T-helper 1 cell treated with Interleukin-12 subunit alpha and Interleukin-12 subunit beta and Interleukin-4 antibody, amounts not matched to agents 30 ng/mL and 1 ng/mL, for 36 hours (primary cell): ENCODE data around the gene CDK11B. TPM values are rescaled to one million over a fixed set of nuclear protein-coding genes. Genes with fewer than 3 reads are reported as not detected.

ENCODE experiments used
- intact Hi-C: fragments of 100-400 bp; cut with micrococcal nuclease; formaldehyde crosslinking; loops from one replicate; pipeline ENCODE4 v1.15.1; 2024
- total RNA-seq: library from RNA; stranded (reverse); gene quantifications from 2 replicates; pipeline ENCODE4 v1.2.3, GENCODE V29; 2022

Gene CDK11B
- total RNA-seq, 1 donor from 2014 or later, result 33.2 TPM

GRCh38 chr1:1617516-1617915, 41.3 kb downstream of the CDK11B start:
- intact Hi-C loops, result no loop called here

DNA sequence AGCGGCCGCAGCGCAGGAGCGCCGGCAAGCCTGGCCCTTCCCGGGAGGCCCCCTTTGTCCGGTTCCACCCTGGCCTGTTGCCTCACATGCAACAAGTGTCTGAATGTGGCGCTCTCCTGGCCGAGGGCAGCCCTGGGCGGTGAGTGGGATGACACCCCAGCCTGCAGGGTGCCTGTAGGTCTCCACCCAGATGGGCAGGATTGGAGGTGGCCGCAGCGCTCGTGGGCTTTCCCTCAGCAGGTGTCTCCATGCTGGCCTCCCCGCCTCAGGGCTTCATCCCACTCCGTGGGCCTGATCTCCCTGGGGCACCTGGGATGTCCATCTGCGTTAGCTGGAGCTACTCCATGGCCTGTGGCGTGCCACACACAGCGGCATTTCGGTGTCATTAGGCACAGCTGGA, 42.0 kb downstream of the CDK11B start:
- intact Hi-C loops, result no loop called here

DNA sequence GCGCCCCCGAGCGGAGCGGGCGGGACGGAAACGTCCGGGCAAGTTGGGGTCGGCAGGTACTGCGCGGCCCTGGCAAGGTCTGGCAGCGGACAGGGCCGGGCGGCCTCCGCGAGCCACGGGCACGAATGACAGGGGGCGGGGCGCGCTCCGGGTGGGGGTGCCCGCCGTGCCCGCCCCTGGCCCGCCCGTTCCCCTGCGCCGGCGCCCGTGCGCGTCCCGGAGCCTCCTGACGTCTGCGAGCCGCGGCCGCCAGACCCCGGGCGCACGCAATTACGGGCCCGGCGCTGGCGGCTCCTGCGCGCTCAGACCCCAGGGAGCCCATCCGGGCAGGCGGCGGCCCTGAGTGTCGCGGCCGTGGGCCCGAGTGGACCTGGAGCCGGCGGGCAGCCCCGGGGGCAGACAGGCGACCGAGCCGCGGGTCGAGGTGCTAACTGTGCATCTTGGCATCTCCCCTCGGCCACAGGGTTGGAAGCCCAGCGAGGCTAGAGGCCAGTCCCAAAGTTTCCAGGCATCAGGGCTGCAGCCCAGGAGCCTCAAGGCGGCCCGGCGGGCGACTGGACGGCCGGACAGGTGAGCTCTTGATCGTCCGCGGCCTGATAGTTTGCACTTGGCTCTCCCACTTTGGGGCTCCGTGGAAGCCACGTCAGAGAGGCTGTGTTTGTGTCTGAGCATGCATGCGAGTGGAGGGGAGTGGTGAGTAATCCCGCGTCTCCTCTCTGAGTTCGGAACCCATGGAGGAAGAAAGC, 42.6 kb downstream of the CDK11B start:
- intact Hi-C loops, result no loop called here

DNA sequence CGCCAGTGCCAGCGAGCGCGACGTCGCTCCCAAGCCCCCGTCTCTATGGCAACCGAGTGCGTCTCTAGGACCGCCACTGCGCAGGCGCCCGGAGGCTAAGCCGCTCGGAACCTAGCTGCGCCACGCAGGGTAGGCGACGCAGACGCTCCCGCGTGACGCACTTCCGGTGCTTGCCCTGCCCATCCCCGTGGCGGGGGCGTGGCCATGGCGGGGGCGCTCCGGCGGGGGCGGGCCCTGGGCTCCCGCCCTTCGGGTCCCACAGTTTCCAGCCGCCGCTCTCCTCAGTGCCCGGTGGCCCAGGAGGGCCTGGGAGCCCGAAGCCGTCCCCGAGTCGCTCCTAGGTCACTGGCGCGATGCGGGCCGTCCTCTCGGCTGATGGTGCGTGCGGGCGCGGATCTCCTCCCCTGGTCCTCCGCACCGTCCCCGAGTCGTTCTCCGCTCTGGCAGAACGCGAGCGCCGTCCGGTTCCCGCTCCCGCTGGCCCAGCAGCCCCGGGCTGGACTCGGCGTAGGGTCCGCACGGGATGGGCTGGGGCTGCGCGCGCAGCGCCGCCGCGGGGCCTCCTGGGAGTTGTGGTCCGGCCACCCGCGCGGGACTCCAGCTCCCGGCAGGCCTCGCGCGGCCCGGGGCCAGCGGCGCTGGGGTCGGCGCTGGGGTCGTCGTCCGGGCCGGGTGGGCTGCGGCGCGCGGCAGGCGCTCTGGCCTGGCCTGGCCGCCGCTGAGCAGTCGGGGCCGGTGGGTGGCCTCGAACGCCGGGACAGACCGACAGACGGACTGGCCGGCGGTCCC, 43.4 kb downstream of the CDK11B start, which contains the start of gene MIB2:
Gene MIB2 (plus strand): TSS at position 245 of the 789 bp plus-strand sequence. CDS start 7,953 bp downstream, outside the sequence.
- intact Hi-C loops, result loop anchor here (1.0 to 2.0 kb wide), 9 partner anchors 15 to 499 kb away; partner anchors contain the start of genes ATAD3A, ATAD3B, AURKAIP1 and C1orf159

- intact Hi-C loops, result loop anchor here (1.0 to 2.0 kb wide), 9 partner anchors 16 to 499 kb away; partner anchors contain the start of genes ATAD3A, ATAD3B, AURKAIP1 and C1orf159
Observed at GRCh38 chr1:1614954-1615255, 43.9 kb downstream of the CDK11B start.

- intact Hi-C loops, result loop anchor here (2.0 kb wide), 2 partner anchors 16 to 306 kb away; partner anchors contain the start of gene PUSL1
Observed at GRCh38 chr1:1614204-1614953, 44.4 kb downstream of the CDK11B start.

DNA sequence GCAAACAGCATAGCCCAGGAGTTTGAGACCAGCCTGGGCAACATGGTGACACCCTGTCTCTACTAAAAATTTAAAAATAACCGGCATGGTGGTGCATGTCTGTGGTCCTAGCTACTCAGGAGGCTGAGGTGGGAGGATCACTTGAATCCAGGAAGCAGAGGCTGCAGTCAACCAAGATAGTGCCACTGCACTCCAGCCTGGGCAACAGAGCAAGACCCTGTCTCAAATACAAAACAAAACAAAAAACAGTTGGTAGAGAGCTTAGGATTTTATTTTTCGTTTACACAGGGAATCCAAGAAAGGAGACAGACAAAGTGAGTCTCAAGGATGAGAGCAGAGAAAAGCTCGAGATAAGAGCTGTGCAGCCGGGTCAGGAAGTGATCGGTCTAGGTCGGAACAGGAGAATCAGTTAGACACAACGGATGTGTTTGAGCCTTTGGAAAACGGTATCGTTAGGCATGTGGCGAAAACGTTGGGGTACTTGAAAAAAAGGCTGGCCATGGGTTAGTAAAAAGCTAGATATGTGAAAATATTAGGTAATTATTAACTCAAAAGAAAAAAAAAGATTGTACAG, 45.2 kb downstream of the CDK11B start:
- intact Hi-C loops, result loop anchor here (2.0 kb wide), 2 partner anchors 17 to 305 kb away; partner anchors contain the start of gene PUSL1

GRCh38 chr1:1612104-1612400, 46.8 kb downstream of the CDK11B start:
- intact Hi-C loops, result no loop called here

- intact Hi-C loops, result no loop called here
Observed at GRCh38 chr1:1610796-1611195, 48.0 kb downstream of the CDK11B start.

GRCh38 chr1:1609822-1610485, 48.9 kb downstream of the CDK11B start:
- intact Hi-C loops, result no loop called here

DNA sequence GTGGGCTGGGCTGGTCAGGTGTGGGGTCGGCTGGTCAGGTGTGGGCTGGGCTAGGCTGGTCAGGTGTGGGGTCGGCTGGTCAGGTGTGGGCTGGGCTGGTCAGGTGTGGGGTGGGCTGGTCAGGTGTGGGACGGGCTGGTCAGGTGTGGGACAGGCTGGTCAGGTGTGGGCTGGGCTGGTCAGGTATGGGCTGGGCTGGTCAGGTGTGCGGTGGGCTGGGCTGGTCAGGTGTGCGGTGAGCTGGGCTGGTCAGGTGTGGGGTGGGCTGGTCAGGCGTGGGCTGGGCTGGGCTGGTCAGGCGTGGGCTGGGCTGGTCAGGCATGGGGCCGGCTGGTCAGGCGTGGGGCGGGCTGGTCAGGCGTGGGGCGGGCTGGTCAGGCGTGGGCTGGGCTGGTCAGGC, 52.6 kb downstream of the CDK11B start:
- intact Hi-C loops, result no loop called here

DNA sequence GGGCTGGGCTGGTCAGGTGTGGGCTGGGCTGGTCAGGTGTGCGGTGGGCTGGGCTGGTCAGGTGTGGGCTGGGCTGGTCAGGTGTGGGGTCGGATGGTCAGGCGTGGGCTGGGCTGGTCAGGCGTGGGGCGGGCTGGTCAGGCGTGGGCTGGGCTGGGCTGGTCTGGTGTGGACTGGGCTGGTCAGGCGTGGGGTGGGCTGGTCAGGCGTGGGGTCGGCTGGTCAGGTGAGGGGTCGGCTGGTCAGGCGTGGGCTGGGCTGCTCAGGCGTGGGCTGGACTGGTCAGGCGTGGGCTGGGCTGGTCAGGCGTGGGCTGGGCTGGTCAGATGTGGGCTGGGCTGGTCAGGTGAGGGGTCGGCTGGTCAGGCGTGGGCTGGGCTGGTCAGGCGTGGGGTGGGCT, 53.1 kb downstream of the CDK11B start:
- intact Hi-C loops, result no loop called here

- intact Hi-C loops, result no loop called here
Observed at GRCh38 chr1:1605034-1605591, 53.7 kb downstream of the CDK11B start.

- intact Hi-C loops, result no loop called here
Observed at GRCh38 chr1:1604374-1605033, 54.3 kb downstream of the CDK11B start.

DNA sequence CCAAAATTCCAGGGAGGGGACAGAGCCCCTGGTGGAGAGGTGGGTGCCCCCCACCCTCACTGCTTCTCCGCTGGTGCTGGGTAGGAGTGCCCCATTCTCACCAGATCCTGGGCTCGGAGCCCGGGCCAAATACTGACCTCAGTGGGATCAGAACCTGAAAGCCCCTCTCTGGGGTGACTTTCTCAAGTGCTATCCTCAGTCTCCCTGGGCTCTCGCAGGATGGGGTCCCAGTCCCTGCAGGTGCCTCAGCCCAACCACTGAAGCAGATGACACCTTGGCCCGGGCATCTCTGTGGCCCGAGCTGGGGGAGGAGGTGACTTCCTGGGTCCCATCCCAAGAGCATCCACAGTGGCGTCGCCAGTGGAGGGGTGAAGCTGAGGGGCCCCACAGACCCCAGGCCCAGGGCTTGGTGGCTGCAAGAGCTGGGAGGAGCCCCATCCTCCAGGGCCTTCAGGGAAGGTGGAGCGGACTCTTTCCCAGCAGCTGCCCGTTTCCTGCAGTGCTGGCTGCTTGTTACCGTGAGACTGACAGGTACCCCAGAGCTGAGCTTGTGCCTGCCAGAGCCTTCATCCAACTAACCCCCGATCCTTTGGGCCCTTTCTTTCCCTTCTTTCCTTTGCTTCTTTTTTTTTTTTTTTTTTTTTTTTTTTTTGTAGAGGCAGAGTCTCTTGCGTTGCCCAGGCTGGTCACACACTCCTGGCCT, 55.0 kb downstream of the CDK11B start:
- intact Hi-C loops, result no loop called here

DNA sequence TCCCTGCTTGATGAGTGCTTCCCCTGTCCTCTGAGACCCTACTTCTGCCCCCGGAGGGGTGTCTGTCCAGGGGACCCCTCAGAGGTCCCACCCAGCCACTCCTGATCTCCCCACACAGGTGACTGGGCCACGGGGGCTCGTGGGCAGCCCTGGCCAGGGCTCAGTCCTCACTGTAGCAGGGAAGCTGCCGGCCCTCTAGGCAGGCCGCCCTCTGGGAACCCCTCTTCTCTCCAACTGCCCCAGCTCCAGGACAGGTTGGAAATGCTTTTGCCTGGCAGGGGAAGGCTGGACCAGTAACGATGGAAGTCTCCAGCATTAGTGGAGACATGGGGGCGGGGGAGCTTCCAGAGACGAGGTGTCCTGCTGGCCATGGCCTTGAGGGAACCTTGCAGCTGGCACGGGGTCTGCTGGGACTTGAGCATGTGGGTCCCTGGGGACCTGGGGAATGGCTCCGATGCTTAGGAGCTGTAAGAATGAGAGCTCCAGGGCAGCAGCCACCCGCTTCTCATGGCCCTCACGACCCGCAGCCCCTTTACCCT, 55.8 kb downstream of the CDK11B start:
- intact Hi-C loops, result no loop called here

- intact Hi-C loops, result no loop called here
Observed at GRCh38 chr1:1602304-1602967, 56.4 kb downstream of the CDK11B start.

DNA sequence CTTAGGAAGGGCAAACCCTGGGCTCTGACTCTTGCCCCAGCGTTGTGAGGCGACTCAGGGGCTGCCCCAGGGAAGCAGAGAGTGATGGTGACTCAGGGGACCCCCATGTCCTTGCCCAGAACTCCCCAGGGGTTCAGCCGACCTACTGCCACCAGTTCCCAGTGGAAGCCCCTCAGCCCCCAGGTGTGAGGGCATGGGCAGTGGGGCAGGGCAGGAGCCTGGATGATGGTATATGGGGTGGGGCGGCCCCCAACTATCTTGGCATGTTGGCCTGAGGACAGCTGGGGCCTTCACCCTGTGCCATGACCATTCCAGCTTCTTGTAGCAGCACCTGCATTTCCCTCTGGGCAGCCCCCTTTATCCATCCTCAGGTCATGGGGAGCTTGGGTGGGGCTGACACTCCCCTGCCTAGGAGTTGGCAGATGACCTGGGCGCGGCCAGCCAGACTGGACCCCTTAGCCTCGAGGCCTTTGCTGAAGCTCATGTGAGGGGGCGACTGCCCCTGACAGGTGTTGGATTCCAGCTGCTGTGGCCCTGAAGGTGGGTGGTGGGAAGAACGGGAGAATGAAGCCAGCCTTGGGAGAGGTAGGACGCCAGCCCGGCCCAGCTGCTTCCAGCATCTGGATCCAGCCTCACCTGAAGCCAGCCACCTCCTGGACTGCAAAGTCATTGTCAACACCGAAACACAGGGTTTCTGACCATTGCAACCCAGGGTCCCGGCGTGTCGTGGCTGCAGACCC, 57.1 kb downstream of the CDK11B start:
- intact Hi-C loops, result no loop called here
